HepG2 (cell line): Measurements from ENCODE around the gene ANKRD27. TPM values are rescaled to one million over a fixed set of nuclear protein-coding genes. Genes with fewer than 3 reads are reported as not detected.
A peak's percentile ranks its signal among the peaks of the same experiment; 100 is the strongest.

Experiments used
- ARNTL ChIP-seq: sonication (generic); formaldehyde crosslinking; IDR thresholded peaks from 2 replicates; pipeline ENCODE4 v1.4.0; 2020; ENCODE audit warnings: mild to moderate bottlenecking, missing genetic modification reagents
- HNF4A ChIP-seq: sonication (generic); formaldehyde crosslinking; IDR thresholded peaks from 2 replicates; pipeline ENCODE4 v1.4.0; 2020; ENCODE audit warnings: missing genetic modification reagents
- JDP2 ChIP-seq: sonication (generic); formaldehyde crosslinking; IDR thresholded peaks from 2 replicates; pipeline ENCODE4 v1.8.1; 2022; ENCODE audit warnings: missing genetic modification reagents, borderline replicate concordance
- NCOA1 ChIP-seq: sonication (generic); formaldehyde crosslinking; IDR thresholded peaks from 2 replicates; pipeline ENCODE4 v1.9.0; 2021; ENCODE audit warnings: missing genetic modification reagents
- RAD51 ChIP-seq: fragments of 450-650 bp; IDR thresholded peaks from 2 replicates; pipeline ENCODE4 v1.6.1; 2016; ENCODE audit warnings: borderline replicate concordance
- SKI ChIP-seq: fragments of 450-650 bp; IDR thresholded peaks from one replicate; pipeline ENCODE4 v1.6.1; 2018; ENCODE audit warnings: mild to moderate bottlenecking; ENCODE audit not compliant: partially characterized antibody
- TCF7L2 ChIP-seq: IDR thresholded peaks from 2 replicates; pipeline ENCODE4 v1.6.1; 2011; ENCODE audit warnings: mild to moderate bottlenecking, low read depth, low read length, moderate library complexity
- TEAD3 ChIP-seq: optimal IDR thresholded peaks from 2 replicates; pipeline ENCODE3; 2016; ENCODE audit warnings: borderline replicate concordance
- ZMYM3 ChIP-seq: sonication (generic); formaldehyde crosslinking; IDR thresholded peaks from 2 replicates; pipeline ENCODE4 v1.5.1; 2020; ENCODE audit warnings: mild to moderate bottlenecking, missing genetic modification reagents
- ZNF253 ChIP-seq: sonication (generic); formaldehyde crosslinking; IDR thresholded peaks from 2 replicates; pipeline ENCODE4 v1.8.0; 2022; ENCODE audit warnings: mild to moderate bottlenecking, missing genetic modification reagents, borderline replicate concordance
- ZNF33A ChIP-seq: sonication (generic); formaldehyde crosslinking; IDR thresholded peaks from 2 replicates; pipeline ENCODE4 v1.5.1; 2020; ENCODE audit warnings: missing genetic modification reagents, mild to moderate bottlenecking, moderate library complexity, borderline replicate concordance
- ZNF343 ChIP-seq: sonication (generic); formaldehyde crosslinking; IDR thresholded peaks from 2 replicates; pipeline ENCODE4 v1.4.0; 2020; ENCODE audit warnings: mild to moderate bottlenecking, missing genetic modification reagents
- ZNF432 ChIP-seq: sonication (generic); formaldehyde crosslinking; IDR thresholded peaks from 2 replicates; pipeline ENCODE4 v1.5.0; 2020; ENCODE audit warnings: missing genetic modification reagents, mild to moderate bottlenecking, borderline replicate concordance
- ZNF577 ChIP-seq: sonication (generic); formaldehyde crosslinking; IDR thresholded peaks from 2 replicates; pipeline ENCODE4 v1.4.0; 2020; ENCODE audit warnings: mild to moderate bottlenecking, low read depth, missing genetic modification reagents, borderline replicate concordance
- ZNF614 ChIP-seq: IDR thresholded peaks from 2 replicates; pipeline ENCODE4 v1.6.1; 2018; ENCODE audit warnings: missing biosample characterization, missing genetic modification reagents, inconsistent platforms, borderline replicate concordance
- ZNF747 ChIP-seq: sonication (generic); formaldehyde crosslinking; IDR thresholded peaks from 2 replicates; pipeline ENCODE4 v1.8.1; 2023; ENCODE audit warnings: missing genetic modification reagents, mild to moderate bottlenecking, borderline replicate concordance
- polyA plus RNA-seq, 8 experiments: library from polyadenylated mRNA; depleted of rRNA in 3 of 8; stranded (reverse) in 7 of 8; unstranded in 1 of 8; fragments of >200 nt; fragmentation: Illumina TruSeq in 4 of 8; extraction: Trizol in 4 of 8; gene quantifications; 2 replicates each; pipeline versions ENCODE4 v1.2.1 to v1.2.3, GENCODE V29; 2011 to 2016; ENCODE audit warnings: low read depth in 4 of 8, missing spikeins in 1 of 8, mixed read lengths in 1 of 8; ENCODE audit not compliant: insufficient read depth in 1 of 8
- total RNA-seq, 5 experiments: library from RNA; depleted of rRNA; stranded (reverse); fragments of >200 nt; fragmentation: Illumina TruSeq; extraction: Trizol; gene quantifications; 2 replicates each; pipeline ENCODE4 v1.2.3, GENCODE V29; 2016; ENCODE audit warnings: low read depth in 1 of 5
- TF ChIP-seq, protein P1 (sequence below): sonication (generic); formaldehyde crosslinking; IDR thresholded peaks from 2 replicates; pipeline ENCODE4 v1.8.1; 2023; ENCODE audit warnings: mild to moderate bottlenecking, inconsistent platforms, moderate library complexity, missing genetic modification reagents, borderline replicate concordance
- TF ChIP-seq, protein P2 (sequence below): sonication (generic); formaldehyde crosslinking; IDR thresholded peaks from 2 replicates; pipeline ENCODE4 v1.5.0; 2020; ENCODE audit warnings: mild to moderate bottlenecking, missing genetic modification reagents
- TF ChIP-seq, protein P3 (sequence below): sonication (generic); formaldehyde crosslinking; IDR thresholded peaks from 2 replicates; pipeline ENCODE4 v1.5.0; 2020; ENCODE audit warnings: mild to moderate bottlenecking, missing genetic modification reagents, moderate library complexity
- TF ChIP-seq, protein P4 (sequence below): sonication (generic); formaldehyde crosslinking; IDR thresholded peaks from 2 replicates; pipeline ENCODE4 v1.4.0; 2020; ENCODE audit warnings: missing genetic modification reagents

ANKRD27 gene
- total and polyA plus RNA-seq, 2 of the 13 experiments (the other 11 are each of a cell fraction or from before 2014, with no cell fraction given): 22.2 to 23.7 TPM

DNA sequence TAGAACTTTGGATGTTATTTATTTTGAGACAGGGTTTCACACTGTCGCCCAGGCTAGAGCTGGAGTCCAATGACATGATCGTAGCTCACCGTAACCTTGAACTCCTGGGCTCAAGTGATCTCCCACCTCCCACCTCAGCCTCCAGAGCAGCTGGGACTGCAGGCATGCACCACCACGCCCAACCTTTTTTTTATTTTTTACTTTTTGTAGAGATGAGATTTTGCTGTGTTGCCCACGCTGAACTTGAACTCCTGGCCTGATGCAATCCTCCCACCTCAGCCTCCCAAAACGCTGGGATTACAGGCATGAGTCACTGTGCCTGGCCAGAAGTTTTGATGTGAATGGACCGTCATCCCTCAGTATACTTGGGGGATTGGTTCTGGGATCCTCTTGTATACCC lies 13.7 kb downstream of the ANKRD27 start (continued):
- TF ChIP-seq ZNF432 (CRISPR knock-in tag): no peak
- TF ChIP-seq TCF7L2: no peak
- TF ChIP-seq, protein P1, sequence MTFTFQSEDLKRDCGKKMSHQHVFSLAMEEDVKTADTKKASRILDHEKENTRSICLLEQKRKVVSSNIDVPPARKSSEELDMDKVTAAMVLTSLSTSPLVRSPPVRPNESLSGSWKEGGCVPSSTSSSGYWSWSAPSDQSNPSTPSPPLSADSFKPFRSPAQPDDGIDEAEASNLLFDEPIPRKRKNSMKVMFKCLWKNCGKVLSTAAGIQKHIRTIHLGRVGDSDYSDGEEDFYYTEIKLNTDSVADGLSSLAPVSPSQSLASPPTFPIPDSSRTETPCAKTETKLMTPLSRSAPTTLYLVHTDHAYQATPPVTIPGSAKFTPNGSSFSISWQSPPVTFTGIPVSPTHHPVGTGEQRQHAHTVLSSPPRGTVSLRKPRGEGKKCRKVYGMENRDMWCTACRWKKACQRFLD (CRISPR knock-in tag): no peak
- TF ChIP-seq SKI: peak; percentile 31
- TF ChIP-seq, protein P2, sequence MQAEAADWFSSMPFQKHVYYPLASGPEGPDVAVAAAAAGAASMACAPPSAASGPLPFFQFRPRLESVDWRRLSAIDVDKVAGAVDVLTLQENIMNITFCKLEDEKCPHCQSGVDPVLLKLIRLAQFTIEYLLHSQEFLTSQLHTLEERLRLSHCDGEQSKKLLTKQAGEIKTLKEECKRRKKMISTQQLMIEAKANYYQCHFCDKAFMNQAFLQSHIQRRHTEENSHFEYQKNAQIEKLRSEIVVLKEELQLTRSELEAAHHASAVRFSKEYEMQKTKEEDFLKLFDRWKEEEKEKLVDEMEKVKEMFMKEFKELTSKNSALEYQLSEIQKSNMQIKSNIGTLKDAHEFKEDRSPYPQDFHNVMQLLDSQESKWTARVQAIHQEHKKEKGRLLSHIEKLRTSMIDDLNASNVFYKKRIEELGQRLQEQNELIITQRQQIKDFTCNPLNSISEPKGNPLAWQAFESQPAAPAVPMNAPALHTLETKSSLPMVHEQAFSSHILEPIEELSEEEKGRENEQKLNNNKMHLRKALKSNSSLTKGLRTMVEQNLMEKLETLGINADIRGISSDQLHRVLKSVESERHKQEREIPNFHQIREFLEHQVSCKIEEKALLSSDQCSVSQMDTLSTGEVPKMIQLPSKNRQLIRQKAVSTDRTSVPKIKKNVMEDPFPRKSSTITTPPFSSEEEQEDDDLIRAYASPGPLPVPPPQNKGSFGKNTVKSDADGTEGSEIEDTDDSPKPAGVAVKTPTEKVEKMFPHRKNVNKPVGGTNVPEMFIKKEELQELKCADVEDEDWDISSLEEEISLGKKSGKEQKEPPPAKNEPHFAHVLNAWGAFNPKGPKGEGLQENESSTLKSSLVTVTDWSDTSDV (CRISPR knock-in tag): no peak
- no peak for TF ChIP-seq RAD51
- no peak for TF ChIP-seq ARNTL
- no peak for TF ChIP-seq NCOA1 (CRISPR knock-in tag)
- TF ChIP-seq ZNF33A: no peak
- TF ChIP-seq TEAD3: peak; percentile 27
- TF ChIP-seq ZNF614 (CRISPR knock-in tag): no peak
- no peak for TF ChIP-seq ZNF253 (CRISPR knock-in tag)
- TF ChIP-seq JDP2 (CRISPR knock-in tag): no peak
- peak; percentile 47 for TF ChIP-seq HNF4A (CRISPR knock-in tag)
- TF ChIP-seq, protein P3, sequence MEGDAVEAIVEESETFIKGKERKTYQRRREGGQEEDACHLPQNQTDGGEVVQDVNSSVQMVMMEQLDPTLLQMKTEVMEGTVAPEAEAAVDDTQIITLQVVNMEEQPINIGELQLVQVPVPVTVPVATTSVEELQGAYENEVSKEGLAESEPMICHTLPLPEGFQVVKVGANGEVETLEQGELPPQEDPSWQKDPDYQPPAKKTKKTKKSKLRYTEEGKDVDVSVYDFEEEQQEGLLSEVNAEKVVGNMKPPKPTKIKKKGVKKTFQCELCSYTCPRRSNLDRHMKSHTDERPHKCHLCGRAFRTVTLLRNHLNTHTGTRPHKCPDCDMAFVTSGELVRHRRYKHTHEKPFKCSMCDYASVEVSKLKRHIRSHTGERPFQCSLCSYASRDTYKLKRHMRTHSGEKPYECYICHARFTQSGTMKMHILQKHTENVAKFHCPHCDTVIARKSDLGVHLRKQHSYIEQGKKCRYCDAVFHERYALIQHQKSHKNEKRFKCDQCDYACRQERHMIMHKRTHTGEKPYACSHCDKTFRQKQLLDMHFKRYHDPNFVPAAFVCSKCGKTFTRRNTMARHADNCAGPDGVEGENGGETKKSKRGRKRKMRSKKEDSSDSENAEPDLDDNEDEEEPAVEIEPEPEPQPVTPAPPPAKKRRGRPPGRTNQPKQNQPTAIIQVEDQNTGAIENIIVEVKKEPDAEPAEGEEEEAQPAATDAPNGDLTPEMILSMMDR (CRISPR knock-in tag): no peak
- TF ChIP-seq ZNF747 (CRISPR knock-in tag): no peak
- TF ChIP-seq ZMYM3 (CRISPR knock-in tag): no peak
- TF ChIP-seq, protein P4, sequence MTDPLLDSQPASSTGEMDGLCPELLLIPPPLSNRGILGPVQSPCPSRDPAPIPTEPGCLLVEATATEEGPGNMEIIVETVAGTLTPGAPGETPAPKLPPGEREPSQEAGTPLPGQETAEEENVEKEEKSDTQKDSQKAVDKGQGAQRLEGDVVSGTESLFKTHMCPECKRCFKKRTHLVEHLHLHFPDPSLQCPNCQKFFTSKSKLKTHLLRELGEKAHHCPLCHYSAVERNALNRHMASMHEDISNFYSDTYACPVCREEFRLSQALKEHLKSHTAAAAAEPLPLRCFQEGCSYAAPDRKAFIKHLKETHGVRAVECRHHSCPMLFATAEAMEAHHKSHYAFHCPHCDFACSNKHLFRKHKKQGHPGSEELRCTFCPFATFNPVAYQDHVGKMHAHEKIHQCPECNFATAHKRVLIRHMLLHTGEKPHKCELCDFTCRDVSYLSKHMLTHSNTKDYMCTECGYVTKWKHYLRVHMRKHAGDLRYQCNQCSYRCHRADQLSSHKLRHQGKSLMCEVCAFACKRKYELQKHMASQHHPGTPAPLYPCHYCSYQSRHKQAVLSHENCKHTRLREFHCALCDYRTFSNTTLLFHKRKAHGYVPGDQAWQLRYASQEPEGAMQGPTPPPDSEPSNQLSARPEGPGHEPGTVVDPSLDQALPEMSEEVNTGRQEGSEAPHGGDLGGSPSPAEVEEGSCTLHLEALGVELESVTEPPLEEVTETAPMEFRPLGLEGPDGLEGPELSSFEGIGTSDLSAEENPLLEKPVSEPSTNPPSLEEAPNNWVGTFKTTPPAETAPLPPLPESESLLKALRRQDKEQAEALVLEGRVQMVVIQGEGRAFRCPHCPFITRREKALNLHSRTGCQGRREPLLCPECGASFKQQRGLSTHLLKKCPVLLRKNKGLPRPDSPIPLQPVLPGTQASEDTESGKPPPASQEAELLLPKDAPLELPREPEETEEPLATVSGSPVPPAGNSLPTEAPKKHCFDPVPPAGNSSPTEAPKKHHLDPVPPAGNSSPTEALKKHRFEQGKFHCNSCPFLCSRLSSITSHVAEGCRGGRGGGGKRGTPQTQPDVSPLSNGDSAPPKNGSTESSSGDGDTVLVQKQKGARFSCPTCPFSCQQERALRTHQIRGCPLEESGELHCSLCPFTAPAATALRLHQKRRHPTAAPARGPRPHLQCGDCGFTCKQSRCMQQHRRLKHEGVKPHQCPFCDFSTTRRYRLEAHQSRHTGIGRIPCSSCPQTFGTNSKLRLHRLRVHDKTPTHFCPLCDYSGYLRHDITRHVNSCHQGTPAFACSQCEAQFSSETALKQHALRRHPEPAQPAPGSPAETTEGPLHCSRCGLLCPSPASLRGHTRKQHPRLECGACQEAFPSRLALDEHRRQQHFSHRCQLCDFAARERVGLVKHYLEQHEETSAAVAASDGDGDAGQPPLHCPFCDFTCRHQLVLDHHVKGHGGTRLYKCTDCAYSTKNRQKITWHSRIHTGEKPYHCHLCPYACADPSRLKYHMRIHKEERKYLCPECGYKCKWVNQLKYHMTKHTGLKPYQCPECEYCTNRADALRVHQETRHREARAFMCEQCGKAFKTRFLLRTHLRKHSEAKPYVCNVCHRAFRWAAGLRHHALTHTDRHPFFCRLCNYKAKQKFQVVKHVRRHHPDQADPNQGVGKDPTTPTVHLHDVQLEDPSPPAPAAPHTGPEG (CRISPR knock-in tag): no peak
- TF ChIP-seq ZNF577 (CRISPR knock-in tag): no peak
- TF ChIP-seq ZNF343 (CRISPR knock-in tag): no peak
